ENCODE measurements around the gene ZNF511.

ZNF511 gene

DNA sequence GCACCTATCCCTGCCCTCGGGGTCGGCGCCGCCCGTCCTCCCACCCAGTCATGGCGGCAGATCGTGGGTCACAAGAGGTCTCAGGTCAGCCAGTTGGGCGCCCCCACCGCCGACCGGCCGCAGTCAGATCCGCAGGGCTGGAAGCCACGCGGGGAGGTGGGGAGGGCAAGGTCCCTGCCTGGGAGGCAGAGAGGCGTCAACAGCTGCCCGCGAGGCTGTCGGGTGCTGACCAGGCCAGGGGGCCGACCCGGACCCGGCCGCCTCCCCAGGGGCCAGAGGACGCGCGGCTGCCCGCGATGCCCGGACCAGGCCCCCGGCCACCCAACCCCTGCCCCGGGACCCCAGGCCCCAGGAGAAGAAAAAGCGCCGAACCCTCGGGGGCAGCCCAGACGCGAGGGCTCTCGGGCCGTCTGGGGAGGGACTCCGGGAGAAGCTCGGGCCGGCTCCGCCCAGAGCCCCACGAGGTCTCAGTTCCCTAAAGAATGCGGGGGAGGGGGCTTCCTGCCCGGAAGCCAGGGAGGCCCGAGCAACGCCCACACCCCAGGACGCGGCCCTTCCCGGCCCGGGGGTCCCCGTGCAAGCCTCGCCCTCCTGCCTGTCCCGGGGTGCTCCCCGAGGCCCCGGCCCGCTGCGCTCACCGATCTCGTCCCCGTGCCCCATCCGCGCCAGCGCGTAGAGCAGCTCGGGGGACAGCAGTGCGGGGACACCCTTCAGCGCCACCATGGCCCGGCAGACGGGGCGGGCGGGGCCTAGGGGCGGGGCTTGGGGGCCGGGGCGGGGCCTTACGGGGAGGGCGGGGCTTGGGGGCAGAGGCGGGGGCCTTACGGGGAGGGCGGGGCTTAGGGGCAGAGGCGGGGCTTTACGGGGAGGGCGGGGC, 48.8 kb downstream of the ZNF511 start, which contains the start of gene FUOM:
TSS of gene FUOM (minus strand) at position 735 of the 877 bp plus-strand sequence. CDS start at position 723, 12 bp downstream.
- Histone ChIP-seq H3K9ac (ENCODE audit: low read depth, low read length) (peak within 1 kb of the TSS; percentile 69; the same call in 1 of the 2 replicates), H3K9me3 (ENCODE audit: control insufficient read depth, insufficient read depth, low read length) (no peaks in the 10 kb centered on the region), H3K27ac (ENCODE audit: low read depth, low read length) (peak within 1 kb of the TSS; percentile 81), H3K4me1 (ENCODE audit: control insufficient read depth, insufficient read depth, low read length) (no peaks in the 10 kb centered on the region), H3K4me3 (ENCODE audit: low read depth, low read length) (peak within 1 kb of the TSS; percentile 88), H3K27me3 (ENCODE audit: control insufficient read depth, insufficient read depth, low read length) (peaks cover 6% of the 10 kb centered on the region; the same call in 1 of the 2 replicates), H3K36me3 (ENCODE audit: control insufficient read depth, insufficient read depth, low read length) (peaks cover 18% of the 10 kb centered on the region)

DNA sequence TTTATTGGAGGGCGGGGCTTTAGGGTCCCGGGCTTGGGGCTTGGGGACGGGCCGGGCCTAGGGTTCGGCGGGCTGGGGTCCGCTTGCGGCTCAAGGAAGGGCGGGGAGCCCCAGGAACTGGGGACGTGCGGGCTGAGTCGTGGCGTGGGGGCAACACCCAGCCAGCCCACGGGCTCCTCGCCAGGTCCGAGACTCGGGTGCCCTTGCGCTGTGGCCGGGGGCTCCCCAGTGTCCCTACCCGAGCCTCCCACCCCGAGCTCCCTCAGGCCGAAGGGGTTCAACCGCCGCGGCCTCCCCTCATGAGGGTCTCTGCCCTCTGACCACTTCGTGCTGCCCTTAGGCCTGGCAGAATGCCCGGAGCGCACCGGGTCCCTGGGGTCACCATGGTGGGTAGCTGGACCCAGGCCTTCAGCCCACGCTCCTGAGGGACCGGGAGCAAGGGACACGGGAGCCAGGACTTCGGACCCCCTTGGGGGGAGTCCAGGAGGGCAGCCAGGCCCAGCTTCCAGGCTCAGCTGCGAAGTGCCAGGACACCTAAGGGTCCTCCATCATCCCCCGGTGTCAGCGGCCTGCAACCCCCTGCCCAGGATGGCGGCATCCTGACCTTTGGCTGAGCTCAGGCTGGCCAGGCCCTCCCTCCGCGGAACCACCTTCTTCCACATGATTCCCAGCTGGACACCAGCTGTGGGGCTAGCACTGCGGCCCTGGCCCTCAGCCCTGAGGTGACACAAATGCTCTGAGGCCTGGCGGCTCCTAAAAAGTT, 49.6 kb downstream of the ZNF511 start:
- peaks cover 6% of the 10 kb centered on the region; the same call in 1 of the 2 replicates for H3K27me3 ChIP-seq (ENCODE audit: control insufficient read depth, insufficient read depth, low read length)
- no peak overlapping the region for H3K27ac ChIP-seq (ENCODE audit: low read depth, low read length)
- no peak overlapping the region; the same call in 1 of the 2 replicates for H3K4me3 ChIP-seq (ENCODE audit: low read depth, low read length)
- H3K9me3 ChIP-seq (ENCODE audit: control insufficient read depth, insufficient read depth, low read length) = no peaks in the 10 kb centered on the region
- no peak overlapping the region for H3K9ac ChIP-seq (ENCODE audit: low read depth, low read length)
- H3K36me3 ChIP-seq (ENCODE audit: control insufficient read depth, insufficient read depth, low read length) = peaks cover 27% of the 10 kb centered on the region
- no peaks in the 10 kb centered on the region for H3K4me1 ChIP-seq (ENCODE audit: control insufficient read depth, insufficient read depth, low read length)

DNA sequence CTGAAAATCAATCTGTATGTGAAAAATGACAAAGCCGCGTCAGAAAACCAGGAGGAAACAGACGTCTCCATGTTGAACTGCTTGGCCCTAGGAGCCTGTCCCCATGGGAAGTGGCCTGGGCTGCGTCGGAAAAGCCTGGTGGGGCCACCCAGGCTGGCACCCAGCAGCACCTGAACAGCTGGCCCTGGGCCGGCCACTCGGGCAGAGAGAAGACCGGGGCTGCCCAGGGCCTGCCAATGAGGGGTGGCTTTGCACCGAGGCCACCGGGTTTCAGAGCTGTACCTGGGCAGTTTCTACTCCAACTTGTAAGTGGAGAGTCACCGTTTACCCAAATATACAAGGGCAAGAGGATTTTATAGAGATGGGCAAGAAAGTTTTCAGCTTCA, 50.2 kb downstream of the ZNF511 start:
- H3K36me3 ChIP-seq (ENCODE audit: control insufficient read depth, insufficient read depth, low read length) = peaks cover 32% of the 10 kb centered on the region
- H3K4me1 ChIP-seq (ENCODE audit: control insufficient read depth, insufficient read depth, low read length) = no peaks in the 10 kb centered on the region
- no peak overlapping the region for H3K9ac ChIP-seq (ENCODE audit: low read depth, low read length)
- H3K27ac ChIP-seq (ENCODE audit: low read depth, low read length) = no peak overlapping the region
- no peaks in the 10 kb centered on the region for H3K9me3 ChIP-seq (ENCODE audit: control insufficient read depth, insufficient read depth, low read length)
- peaks cover 6% of the 10 kb centered on the region; the same call in 1 of the 2 replicates for H3K27me3 ChIP-seq (ENCODE audit: control insufficient read depth, insufficient read depth, low read length)
- H3K4me3 ChIP-seq (ENCODE audit: low read depth, low read length) = no peak overlapping the region

DNA sequence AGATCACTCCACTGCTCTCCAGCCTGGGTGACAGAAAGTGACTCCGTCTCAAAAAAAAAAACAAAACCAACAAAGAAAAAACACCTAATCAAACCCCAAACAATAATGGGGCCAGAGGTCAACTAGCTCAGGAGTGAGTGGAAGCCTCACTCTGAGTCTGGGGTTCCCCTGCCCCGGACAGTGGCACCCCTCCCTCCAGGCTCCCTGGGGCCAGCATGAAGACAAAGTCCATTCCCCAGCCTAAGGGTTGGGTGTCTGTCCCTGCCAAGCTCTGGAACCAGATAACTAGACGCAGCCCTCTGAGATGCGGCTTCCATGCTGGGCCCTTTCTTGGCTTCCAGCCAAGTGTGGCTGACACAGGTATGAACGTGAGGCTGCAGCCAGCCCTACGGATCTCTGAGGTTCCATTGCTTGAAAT, 50.8 kb downstream of the ZNF511 start:
- peaks cover 6% of the 10 kb centered on the region; the same call in 1 of the 2 replicates for H3K27me3 ChIP-seq (ENCODE audit: control insufficient read depth, insufficient read depth, low read length)
- peaks cover 37% of the 10 kb centered on the region for H3K36me3 ChIP-seq (ENCODE audit: control insufficient read depth, insufficient read depth, low read length)
- H3K9ac ChIP-seq (ENCODE audit: low read depth, low read length) = no peak overlapping the region
- no peak overlapping the region for H3K4me3 ChIP-seq (ENCODE audit: low read depth, low read length)
- H3K9me3 ChIP-seq (ENCODE audit: control insufficient read depth, insufficient read depth, low read length) = no peaks in the 10 kb centered on the region
- H3K27ac ChIP-seq (ENCODE audit: low read depth, low read length) = no peak overlapping the region
- H3K4me1 ChIP-seq (ENCODE audit: control insufficient read depth, insufficient read depth, low read length) = no peaks in the 10 kb centered on the region

DNA sequence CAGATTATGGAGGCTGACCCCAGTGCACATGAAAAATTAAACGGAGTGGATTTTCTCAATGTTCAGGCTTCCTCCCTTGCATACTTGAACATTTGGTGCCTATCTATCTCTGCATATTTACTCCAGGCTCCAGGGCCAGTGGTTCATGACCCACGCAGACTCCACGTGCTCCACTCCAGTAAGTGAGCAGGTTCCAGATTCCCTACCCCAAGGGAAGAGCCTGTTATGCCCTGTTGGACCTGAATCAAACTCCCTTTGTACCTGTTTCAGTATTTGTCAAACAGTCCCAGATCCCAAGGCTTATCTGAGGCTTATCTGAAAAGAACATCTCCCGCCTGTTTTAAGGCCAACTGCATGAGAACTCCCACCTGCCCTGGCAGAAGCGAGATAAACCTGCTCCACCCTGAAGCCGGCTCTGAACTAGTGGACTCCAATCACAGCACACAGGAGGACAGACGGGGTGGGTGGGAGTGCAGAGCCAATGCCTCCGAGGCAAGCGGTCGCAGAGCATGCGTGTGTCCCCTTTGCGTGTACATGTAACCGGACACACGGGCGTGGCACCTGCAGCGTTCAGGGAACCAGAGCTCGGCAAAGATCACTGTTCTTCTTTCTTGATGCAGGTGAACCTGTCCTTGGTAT, 51.4 kb downstream of the ZNF511 start:
- Histone ChIP-seq H3K4me3 (ENCODE audit: low read depth, low read length) (no peak overlapping the region), H3K9ac (ENCODE audit: low read depth, low read length) (no peak overlapping the region), H3K27ac (ENCODE audit: low read depth, low read length) (no peak overlapping the region), H3K4me1 (ENCODE audit: control insufficient read depth, insufficient read depth, low read length) (no peaks in the 10 kb centered on the region), H3K27me3 (ENCODE audit: control insufficient read depth, insufficient read depth, low read length) (peaks cover 6% of the 10 kb centered on the region; the same call in 1 of the 2 replicates), H3K9me3 (ENCODE audit: control insufficient read depth, insufficient read depth, low read length) (no peaks in the 10 kb centered on the region), H3K36me3 (ENCODE audit: control insufficient read depth, insufficient read depth, low read length) (peaks cover 42% of the 10 kb centered on the region)

DNA sequence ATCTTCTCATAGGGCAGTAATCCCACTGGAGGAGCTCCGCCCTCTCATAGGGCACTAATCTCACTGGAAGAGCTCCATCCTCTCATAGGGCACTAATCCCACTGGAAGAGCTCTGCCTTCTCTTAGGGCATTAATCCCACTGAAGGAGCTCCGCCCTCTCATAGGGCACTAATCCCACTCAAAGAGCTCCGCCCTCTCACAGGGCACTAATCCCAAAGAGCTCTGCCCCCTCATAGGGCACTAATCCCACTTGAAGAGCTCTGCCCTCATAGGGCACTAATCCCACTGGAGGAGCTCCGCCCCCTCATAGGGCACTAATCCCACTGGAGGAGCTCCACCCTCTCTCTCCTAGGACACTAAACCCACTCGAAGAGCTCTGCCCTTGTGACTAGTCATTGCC, 52.5 kb downstream of the ZNF511 start:
- H3K4me3 ChIP-seq (ENCODE audit: low read depth, low read length) = no peak overlapping the region
- no peaks in the 10 kb centered on the region for H3K4me1 ChIP-seq (ENCODE audit: control insufficient read depth, insufficient read depth, low read length)
- H3K36me3 ChIP-seq (ENCODE audit: control insufficient read depth, insufficient read depth, low read length) = peaks cover 45% of the 10 kb centered on the region
- no peak overlapping the region for H3K27ac ChIP-seq (ENCODE audit: low read depth, low read length)
- H3K9me3 ChIP-seq (ENCODE audit: control insufficient read depth, insufficient read depth, low read length) = no peaks in the 10 kb centered on the region
- peaks cover 6% of the 10 kb centered on the region; the same call in 1 of the 2 replicates for H3K27me3 ChIP-seq (ENCODE audit: control insufficient read depth, insufficient read depth, low read length)
- no peak overlapping the region for H3K9ac ChIP-seq (ENCODE audit: low read depth, low read length)

DNA sequence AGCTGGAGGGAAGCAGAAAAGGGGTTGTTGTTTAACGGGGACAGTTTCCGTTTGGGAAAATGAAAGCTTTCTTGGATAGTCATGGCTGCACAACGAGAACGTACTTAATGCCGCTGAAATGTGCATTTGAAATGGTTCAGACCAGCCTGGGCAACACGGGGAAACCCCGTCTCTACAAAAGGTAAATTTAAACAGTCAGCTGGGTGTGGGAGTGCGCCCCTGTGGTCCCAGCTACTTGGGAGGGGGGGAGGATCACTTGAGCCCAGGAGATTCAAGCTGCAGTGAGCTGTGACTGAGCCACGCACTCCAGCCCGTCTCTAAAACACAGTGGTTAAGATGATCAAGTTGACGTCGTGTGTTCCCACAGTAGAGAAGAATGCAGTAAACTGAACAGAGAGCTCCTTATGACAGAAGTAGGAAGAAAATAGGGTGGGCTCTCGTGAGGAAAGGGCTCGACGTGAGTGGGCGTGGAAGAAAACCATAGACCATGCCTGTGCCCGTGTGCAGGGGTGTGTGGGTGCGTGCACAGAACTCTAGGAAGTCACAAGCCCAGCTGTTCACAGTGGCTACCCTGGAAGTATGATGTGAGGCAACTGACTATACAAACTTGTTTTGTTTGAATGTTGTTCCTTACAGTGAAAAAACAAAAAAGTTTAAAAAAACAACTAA, 53.2 kb downstream of the ZNF511 start:
- Histone ChIP-seq H3K9me3 (ENCODE audit: control insufficient read depth, insufficient read depth, low read length) (no peaks in the 10 kb centered on the region), H3K36me3 (ENCODE audit: control insufficient read depth, insufficient read depth, low read length) (peaks cover 50% of the 10 kb centered on the region), H3K27ac (ENCODE audit: low read depth, low read length) (no peak overlapping the region), H3K27me3 (ENCODE audit: control insufficient read depth, insufficient read depth, low read length) (peaks cover 6% of the 10 kb centered on the region; the same call in 1 of the 2 replicates), H3K9ac (ENCODE audit: low read depth, low read length) (no peak overlapping the region), H3K4me3 (ENCODE audit: low read depth, low read length) (no peak overlapping the region), H3K4me1 (ENCODE audit: control insufficient read depth, insufficient read depth, low read length) (no peaks in the 10 kb centered on the region)

All from HUES48 (cell line).